Germinal center (tissue), 1 donor: ENCODE data around the gene NOTO.
"Not testable (repeated sequence)": the region's sequence is repeated elsewhere in the genome, so short reads cannot be mapped to it uniquely, and the experiment has no call there.

Experiments used
- DNase-seq: peaks from one replicate; pipeline ENCODE4 v3.0.0; 2012; ENCODE audit warnings: mixed read lengths, low spot score

NOTO gene

DNA sequence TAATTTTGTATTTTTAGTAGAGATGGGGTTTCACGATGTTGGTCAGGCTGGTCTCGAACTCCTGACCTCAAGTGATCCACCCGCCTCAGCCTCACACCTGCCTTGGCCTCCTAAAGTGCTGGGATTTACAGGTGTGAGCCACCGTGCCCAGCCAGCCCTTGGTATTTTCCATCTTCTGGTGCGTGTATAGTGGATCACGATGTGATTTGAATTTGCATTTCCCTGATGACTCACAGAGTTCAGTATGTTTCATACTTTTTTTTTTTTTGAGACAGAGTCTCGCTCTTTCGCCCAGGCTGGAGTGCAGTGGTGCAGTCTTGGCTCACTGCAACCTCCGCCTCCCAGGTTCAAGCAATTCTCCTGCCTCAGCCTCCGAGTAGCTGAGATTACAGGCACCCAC is 2.1 kb upstream of the NOTO start:
- not testable (repeated sequence) for DNase-seq

DNA sequence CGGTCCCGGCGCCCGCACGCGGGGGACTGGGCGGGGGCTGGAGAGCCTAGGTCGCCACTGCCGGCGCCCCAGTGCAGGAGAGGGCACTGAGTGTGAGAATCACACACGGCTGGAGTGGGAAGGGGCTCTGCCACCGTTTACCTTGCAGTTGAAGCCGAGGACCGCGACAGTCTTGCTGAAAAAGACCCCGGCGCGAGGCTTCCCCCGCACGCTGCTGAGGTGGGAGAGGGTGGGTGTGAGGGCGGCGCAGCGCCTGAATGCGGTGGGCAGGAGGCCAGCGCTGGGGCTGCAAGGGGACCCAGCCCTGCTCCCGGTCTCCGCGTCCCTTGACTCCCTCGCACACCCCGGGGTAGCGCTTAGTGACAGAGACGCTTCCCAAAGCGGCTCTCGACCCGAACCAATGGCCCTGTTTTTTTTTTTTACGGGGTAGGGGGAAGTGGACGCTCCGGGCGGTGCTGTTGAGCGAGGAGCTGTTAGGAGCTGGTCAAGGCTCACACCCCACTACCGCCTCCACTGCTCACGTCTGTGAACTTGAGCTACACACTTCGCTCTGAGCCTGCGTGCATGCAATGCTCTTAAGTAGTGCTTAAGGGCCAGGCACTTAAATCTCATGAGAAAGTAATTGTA is 794 bp downstream of the NOTO start:
- DNase-seq, result no peak

DNA sequence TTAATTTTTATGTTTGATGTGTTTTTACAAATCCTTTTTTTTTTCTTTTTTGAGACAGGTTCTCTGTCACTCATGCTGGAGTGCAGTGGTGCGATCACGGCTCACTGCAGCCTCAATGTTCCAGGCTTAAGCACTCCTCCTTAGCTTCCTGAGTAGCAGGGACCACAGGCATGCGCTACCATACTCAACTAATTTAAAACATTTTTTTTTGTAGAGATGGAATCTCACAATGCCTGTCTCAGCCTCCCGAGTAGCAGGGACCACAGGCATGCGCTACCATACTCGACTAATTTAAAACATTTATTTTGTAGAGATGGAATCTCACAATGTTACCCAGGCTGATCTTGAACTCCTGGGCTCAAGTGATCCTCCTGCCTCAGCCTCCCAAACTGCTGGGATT is 3.2 kb downstream of the NOTO start:
- no peak for DNase-seq

DNA sequence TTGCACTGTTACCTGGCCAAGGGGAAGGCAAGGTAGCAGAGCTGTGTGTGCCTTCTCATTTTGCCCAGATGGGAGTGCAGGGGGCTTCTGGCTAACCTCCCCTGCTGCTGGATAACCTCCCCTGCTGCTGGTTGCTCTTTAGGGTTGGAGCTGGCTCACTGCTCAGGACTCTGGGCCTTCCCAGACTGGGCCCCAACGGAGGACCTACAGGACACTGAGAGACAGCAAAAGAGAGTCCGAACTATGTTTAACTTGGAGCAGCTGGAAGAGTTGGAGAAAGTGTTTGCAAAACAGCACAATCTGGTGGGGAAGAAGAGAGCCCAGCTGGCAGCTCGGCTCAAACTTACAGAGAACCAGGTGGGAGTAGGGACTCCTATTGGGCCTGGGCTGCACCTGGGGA is 5.9 kb downstream of the NOTO start:
- no peak for DNase-seq

DNA sequence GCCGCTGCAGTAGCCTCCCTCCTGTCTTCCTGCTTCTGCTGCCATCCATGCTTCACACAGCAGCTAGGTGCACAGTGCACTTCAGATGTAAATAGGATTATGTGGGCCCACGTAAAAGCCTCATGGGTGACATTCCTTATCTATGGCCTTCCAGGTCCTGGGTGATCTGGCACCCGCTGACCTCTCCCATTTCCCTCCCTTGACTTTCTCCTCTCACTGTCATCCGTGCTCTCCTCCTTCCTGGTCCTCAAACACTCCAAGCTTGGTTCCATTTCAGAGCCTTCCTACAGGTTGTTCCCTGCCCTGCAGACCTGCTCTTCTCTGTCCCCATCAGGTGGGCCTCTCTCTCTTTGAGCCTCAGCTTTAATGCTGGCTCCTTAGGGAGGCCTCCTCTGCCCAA is 7.6 kb downstream of the NOTO start:
- DNase-seq, result no peak

DNA sequence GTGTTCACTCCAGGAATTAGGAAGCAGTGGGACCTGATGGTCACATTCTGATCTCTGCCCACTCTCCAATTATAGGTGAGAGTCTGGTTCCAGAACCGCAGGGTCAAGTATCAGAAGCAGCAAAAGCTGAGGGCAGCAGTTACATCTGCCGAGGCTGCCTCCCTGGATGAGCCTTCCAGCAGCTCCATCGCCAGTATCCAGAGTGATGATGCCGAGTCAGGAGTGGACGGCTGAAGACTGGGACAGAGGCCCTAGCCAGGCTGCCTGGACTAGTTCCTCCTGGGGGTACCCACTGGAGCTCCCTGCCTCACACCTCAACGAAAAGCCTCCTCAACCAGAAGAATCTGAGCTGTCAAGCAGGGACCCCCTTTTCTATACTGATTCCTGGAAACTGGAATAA is 8.3 kb downstream of the NOTO start:
- no peak for DNase-seq

DNA sequence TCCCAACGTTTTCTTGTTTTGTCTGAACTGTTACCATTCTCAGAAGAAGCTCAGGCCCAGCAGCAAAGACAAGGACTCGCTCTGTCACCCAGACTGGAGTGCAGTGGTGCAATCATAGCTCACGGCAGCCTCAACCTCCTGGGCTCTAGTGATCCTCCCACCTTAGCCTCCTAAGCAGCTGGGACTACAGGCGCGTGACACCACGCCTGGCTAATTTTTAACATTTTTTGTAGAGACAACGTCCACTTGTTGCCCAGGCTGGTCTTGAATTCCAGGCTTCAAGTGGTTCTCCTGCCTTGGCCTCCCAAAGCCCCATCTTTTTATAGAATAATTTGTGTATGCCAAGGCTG is 9.7 kb downstream of the NOTO start:
- DNase-seq, result no peak

DNA sequence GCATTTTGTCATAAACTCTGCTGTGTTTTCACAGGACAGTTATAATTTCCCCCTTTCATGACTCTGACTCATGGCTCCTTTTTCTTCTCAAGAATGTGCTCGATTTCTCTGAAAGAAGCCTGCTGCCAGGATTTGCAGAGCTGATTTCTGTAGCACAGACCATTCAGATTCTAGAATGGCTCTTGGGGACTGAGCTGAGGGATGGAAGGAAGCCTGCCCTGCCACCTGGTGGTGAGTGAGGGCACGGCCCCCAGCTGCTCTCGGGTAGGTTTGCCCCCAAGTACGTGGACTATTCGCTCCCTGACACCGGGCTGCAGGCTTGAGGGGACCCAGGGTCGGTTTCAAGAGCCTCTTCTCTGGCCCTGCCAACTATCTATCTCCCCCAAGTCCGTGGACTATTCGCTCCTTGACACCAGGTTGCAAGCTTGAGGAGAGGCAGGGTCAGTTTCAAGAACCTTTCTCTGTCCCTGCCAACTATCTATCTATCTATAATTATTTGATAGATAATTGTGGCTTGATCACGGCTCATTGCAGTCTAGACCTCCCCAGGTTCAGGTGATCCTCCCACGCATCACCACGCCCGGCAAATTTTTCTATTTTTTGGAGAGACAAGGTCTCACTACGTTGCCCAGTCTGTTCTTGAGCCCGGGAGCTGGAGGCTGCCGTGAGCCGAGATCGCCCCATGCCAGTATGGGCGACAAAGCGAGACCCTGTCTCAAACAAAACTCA is 10.2 kb downstream of the NOTO start:
- peak; percentile 85 for DNase-seq

DNA sequence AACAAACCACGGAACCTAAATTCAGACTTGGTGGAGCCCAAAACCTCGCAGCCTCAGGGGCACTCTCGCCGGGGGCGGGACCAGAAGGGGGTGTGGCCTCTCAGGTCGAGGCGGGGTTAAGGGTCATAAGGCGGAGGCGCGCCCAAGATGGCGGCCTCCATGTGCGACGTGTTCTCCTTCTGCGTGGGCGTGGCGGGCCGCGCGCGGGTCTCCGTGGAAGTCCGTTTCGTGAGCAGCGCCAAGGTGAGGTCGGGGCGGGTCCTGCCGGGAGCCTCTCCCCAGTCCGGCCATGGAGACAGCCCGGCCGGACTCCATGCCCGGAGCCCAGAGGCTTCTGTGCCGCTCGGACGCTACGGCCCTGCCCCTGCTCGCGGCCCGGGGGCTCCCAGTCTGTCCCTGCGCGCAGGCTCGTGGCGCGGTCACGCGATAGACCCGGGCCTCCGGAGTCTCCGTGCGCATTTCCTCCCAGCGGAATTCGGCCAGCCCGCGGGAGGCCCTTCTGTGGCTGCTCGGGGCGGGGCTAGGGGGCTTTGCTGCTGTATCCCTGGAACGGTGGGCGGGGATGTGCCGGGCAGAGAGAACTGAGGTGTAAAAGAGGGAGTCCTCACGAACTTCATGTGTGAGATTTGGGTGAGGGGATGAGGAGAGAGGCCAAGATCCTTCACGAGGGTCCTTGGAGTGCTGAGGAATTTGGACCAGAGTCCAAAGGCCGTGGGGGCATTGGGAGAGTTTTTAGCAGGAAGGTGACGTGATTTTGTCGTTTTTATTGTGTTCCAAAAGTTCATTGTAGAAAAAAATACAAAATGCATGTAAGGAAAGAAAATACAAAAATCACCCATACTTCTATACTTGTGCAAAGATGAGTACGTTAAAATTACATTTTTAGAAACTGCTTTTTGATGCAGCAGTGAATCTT is 12.0 kb downstream of the NOTO start, which contains the start of gene SMYD5:
TSS of gene SMYD5 (plus strand) at position 126 of the 916 bp plus-strand sequence. CDS start at position 148, 22 bp downstream.
- peak; percentile 91 for DNase-seq

DNA sequence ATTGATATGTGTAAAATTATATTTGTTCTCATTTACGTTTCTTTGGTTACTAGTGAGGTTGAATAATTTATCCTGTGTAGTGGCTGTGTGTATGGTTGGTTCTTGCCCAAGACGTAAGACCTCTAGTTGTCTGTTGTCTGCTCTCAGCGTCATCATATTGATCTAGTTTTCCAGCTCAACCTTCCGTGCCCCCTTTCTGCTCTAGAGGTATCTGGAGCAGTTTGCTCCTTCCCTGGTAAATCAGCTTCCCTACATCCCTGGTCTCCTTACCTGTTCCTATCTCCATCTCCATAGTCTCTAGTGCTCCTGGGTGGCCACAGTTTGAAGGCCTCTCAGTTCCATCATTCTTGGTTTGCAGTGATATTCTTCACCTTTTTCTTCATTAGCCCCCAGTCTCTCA is 12.9 kb downstream of the NOTO start:
- no peak for DNase-seq

DNA sequence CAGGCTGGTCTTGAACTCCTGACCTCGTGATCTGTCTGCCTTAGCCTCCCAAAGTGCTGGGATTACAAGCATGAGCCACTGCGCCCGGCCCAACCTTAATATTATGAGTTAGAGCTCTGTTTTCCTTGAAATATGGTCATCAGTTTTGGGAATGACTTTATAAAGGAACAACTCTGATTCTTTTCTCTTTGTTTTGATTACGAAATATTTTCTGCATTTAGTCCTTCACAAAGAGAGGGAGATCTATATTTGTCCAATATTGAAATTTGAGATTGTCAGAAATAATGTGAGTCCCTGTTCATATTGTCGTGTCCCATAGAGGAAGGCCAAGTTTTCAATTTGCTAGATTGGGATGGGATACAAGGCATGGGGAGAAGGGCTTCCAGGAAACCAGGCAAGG is 14.8 kb downstream of the NOTO start:
- no peak for DNase-seq

DNA sequence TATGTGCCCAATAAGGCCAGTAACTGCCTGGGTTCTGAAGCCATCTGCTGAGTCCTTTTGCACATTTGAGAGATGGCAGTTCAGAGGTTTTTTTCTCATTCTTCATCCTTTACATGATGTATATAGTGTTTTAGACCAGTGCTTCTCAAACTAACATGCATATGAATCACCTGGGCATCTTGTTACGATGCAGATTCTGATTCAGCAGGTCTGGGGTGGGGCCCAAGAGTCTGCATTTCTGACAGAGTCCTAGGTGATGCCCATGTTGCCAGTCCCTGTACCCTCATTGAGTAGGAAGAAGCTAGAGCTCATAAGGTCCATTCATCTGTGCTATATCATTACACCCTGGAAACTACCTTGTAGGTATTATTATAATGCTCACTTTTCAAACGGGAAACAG is 15.5 kb downstream of the NOTO start:
- DNase-seq, result no peak

DNA sequence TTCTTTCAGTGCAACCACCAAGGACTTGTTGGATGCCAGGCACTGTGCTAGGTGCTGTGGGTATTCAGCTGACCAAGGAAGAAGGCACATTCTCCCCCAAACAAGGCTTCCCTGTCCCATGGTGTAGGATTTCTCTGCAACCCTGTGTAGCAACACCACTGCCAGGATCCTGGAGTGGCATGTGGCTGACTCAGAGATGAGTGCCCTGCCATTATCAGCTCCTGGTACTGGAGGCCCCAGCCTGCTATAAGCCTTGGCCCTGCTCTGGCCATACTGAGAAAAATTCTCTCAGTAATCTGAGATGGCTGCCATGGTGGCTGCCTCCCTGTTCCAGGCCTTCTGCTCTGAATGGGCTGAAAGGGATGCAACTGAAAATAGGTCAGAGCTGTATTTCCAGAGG is 15.9 kb downstream of the NOTO start:
- no peak for DNase-seq

DNA sequence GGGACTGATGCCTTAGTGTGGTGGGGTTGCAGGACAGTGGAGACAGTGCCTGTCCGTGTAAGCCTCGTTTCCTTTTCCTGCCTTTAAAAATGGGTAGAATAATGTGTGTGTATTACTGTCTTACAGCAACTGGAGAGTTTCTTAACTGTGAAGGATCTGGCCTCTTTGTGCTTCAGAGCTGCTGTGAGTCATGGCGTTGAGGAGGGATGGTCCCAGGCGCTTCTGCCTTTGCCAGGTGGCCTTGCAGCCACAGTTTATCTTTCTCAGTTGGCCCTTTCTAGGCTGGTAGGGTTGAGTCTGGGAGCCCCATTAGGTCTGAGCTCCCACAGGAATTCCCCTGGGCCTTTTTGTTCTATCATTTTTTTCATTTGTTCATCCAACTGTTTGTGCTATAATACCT is 21.4 kb downstream of the NOTO start:
- no peak for DNase-seq

DNA sequence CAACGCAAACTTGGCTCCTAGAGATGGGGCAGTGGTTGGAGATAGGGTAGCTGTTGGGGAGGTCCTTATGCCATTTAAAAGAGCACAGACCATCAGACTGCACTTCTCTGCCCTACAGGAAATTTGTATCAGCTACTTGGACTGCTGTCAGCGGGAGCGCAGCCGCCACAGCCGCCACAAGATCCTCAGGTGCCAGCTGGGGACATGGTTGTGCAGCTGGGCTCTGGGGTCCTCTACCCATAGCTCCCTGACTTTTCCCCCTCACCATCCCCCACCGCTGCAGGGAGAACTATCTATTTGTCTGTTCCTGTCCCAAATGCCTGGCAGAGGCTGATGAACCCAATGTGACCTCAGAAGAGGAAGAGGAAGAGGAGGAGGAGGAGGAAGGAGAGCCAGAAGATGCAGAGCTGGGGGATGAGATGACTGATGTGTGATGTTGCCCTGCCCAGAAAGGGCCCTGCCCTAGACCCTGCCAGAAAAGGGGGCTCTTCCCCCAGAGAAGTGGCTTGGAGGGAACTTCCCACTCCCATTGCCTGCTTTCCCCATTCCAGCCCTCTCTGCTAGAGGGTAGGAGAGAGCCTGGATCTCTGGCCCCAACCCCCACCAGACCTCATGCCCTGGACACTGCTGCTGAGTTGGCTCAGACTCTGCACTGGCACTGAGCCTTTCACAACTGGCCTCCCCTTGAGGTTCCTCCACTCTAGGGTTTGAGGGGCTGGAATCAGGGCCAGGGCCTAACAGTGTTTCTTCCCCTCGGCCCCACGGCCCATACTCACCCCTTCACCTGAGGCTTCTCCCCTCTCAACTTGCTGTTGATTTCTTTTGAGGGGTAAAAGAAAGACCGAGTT is 23.4 kb downstream of the NOTO start:
- no peak for DNase-seq

DNA sequence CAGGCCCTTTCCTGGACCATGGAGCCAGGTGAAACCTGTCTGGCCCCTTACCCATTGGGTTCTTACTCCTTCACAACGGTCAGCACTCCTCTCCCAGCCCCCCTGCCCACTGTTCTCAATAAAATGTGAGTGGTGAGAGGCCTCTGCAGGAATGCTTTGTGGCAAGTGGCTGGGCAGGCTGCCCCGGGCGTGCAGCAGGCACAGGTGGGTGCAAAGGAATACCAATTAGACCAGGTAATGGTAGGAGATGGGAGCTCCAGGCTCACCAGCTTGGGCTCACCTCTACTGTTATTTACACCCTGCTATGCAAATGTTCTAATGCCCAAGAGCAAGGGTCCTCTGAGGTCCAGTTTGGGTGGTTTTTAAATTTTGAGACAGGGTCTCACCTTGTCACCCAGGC is 24.7 kb downstream of the NOTO start:
- DNase-seq, result no peak

DNA sequence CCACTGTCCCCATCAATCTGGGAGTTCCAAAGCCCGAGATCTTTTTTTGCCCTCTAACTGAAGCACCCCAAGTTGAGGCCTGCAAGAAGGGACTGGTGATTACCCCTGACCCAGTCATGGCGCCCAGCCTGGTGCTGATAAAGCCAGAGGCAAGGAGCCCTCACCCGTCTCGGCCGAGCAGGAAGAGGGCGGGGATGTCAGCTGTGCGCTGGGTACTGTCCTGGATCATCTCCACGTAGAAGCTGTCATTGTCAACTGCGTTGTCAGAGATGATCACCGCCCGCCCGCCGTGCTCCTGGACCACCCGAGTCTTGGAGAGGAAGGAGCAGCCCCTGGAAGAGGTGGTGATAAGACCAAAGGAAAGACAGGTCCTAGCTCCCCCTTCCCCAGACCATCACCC is 26.3 kb downstream of the NOTO start:
- no peak for DNase-seq

DNA sequence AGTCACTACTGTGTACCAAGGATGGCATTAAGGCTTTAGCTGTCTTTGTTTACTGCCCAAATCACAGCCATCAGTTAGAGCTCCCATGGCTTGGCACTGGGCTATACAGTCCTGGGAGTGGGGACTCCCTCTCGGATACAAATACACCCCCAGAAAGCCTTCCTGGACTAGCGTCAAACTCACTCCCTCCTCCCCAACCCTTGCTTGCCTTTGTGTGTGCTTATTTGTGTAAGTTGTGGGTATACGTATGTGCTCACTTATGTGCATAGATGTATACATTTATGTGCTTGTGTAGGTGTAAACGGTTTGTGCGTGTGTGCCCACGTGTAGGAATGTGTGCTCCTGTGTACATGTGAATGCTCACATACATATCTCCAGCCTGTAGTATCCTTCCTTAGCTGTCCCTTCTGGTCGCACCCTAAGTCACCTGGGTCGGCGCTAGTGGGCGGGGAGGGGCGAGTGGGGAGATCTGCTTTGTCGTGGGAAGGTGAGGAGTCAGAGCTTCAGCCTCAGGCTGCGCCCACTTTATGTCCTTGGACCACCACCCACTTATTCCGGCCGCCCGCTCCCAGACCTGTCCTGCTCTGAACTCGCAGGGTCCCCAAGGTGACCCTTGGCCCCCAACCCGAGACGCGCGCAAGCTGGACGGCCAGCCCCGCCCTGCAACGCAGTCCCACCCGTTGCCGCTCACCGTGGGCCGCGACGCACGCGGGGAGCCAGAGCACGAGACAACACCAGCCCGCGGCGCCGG is 30.2 kb downstream of the NOTO start:
- DNase-seq, result peak; percentile 44

DNA sequence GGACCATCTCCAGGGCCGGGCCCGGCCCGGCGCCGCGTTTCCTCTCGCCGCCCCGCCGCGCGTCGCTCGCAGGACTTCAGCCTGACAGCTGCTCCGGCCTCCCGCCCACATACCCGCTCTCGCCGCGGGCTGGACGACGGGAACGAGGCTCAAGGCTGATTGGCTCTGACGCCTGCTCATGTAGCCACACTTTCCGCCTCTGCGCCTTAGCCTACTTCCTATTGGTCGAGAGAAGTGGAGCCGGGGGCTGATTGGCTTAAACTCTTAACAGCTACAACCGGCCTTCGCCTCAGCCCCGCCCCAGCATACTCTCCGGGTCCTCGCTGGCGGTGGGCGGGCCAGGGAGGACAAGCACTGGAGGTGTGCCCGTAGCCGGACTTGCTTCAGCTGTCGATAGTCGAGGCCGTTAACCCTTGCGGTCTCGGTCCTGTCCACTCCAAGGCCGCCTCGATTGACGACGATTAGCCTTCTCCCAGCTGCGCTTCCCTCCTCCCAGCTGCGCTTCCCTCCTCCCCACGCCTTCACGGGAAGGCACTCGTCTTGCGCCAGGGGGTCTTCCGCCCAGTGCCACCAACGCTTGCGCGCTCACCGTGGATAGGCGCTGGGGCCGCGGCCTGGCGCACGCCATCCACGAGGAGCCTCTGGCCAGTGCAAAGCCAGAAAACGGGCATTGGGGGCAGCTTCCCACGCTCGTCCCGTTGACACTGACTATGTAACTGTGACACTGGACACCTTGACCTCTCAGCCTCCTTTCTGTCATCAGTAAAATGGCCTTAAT is 31.0 kb downstream of the NOTO start, which contains the start of gene PRADC1:
TSS of gene PRADC1 (minus strand) at position 86 of the 778 bp plus-strand sequence. CDS start at position 7, 79 bp downstream.
- peak; percentile 99 for DNase-seq
